Anterior cingulate cortex (tissue), 58 donors: ENCODE measurements around the gene FADS1.

Experiments used
- DNase-seq, 58 donors: peaks; one replicate each; lab custom pipeline; 2025; lab: John Stamatoyannopoulos, UW

Gene FADS1

GRCh38 chr11:61750631-61751273 is 66.1 kb downstream of the FADS1 start:
- no peak for DNase-seq
